Skeletal muscle tissue (tissue), 4 donors: Measurements from ENCODE around the gene LPAR4. TPM values are rescaled to one million over a fixed set of nuclear protein-coding genes. Genes with fewer than 3 reads are reported as not detected.

ENCODE experiments used
- H3K27ac ChIP-seq: one replicate; pipeline ENCODE4 v1.7.0; 2013; ENCODE audit warnings: mild to moderate bottlenecking, low read depth, low read length, inconsistent platforms
- H3K27me3 ChIP-seq, 3 donors: one replicate each; pipeline ENCODE4 v1.7.0; 2013; ENCODE audit warnings: low read length in 3 of 3; ENCODE audit not compliant: control insufficient read depth in 3 of 3, insufficient read depth in 3 of 3
- H3K36me3 ChIP-seq, 3 donors: one replicate each; pipeline ENCODE4 v1.7.0; 2013; ENCODE audit warnings: low read length in 3 of 3; ENCODE audit not compliant: control insufficient read depth in 3 of 3, insufficient read depth in 3 of 3
- H3K4me1 ChIP-seq, 3 donors: one replicate each; pipeline ENCODE4 v1.7.0; 2013; ENCODE audit warnings: low read length in 3 of 3, mild to moderate bottlenecking in 3 of 3; ENCODE audit not compliant: control insufficient read depth in 3 of 3, insufficient read depth in 3 of 3
- H3K4me3 ChIP-seq, 3 donors: one replicate each; pipeline ENCODE4 v1.7.0; 2013; ENCODE audit warnings: low read length in 3 of 3
- H3K9ac ChIP-seq, 3 donors: one replicate each; pipeline ENCODE4 v1.7.0; 2013; ENCODE audit warnings: low read length in 3 of 3, mild to moderate bottlenecking in 3 of 3, moderate library complexity in 2 of 3, low read depth in 1 of 3
- H3K9me3 ChIP-seq, 3 donors: one replicate each; pipeline ENCODE4 v1.7.0; 2013; ENCODE audit warnings: low read length in 3 of 3; ENCODE audit not compliant: control insufficient read depth in 3 of 3
- total RNA-seq: library from RNA; depleted of rRNA; stranded (reverse); fragments of >200 nt; gene quantifications from one replicate; pipeline ENCODE4 v1.2.3, GENCODE V29; 2014
- donor health status: Osteomylitis.

The LPAR4 gene, protein sequence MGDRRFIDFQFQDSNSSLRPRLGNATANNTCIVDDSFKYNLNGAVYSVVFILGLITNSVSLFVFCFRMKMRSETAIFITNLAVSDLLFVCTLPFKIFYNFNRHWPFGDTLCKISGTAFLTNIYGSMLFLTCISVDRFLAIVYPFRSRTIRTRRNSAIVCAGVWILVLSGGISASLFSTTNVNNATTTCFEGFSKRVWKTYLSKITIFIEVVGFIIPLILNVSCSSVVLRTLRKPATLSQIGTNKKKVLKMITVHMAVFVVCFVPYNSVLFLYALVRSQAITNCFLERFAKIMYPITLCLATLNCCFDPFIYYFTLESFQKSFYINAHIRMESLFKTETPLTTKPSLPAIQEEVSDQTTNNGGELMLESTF
- 8.9 TPM for total RNA-seq

DNA sequence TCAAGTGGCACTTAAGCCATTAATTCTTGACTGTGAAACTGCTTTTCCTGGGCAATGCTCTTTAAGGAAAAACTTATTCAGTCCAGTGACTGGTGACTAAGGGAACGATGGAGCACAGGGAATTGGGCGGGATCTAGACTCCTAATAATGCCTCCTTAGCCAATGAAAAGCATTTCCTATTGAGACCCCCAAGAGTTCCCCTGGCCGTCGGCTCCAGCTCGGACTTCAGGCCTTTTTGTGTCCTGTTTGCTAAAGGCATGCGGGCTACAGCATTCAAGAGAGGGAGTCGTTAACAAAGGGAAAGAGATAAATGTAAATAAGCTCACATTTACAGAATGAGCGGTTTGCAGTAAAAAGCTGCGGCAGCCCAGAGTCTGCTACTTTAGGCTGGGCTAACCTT lies at the start of gene LPAR4:
Gene LPAR4, plus strand, starts transcription at position 232 of the 400 bp plus-strand sequence. CDS start 7,150 bp downstream, outside the sequence.
- no peaks in the 10 kb centered on the region for H3K4me1 ChIP-seq
- H3K9me3 ChIP-seq = no peaks in the 10 kb centered on the region
- H3K4me3 ChIP-seq = peak within 1 kb of the TSS in 1 of 3 donors; percentile 56
- no peak within 1 kb of the TSS for H3K27ac ChIP-seq
- H3K9ac ChIP-seq = peak within 1 kb of the TSS in 1 of 3 donors; percentile 51
- no peaks in the 10 kb centered on the region for H3K27me3 ChIP-seq
- H3K36me3 ChIP-seq = no peaks in the 10 kb centered on the region

DNA sequence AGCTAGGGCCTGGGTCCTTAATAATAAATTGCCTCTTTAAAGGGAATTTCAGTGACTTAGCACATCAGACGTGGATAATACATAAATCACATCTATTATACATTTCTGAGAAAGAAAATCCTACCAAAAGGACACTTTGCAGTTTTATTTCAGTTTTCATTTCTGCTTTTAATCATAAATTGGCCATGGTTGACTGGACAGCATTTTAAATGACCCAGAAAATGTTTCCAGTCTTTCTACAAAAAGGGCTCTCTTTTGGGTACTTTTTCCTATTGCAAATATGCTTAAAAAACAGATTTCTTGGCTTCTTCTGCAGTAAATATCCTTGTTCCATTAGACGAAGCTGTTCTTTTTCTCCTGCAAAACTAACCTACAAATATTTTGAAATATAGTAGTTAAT lies 41.4 kb upstream of the LPAR4 start:
- no peak overlapping the region for H3K27ac ChIP-seq
- no peaks in the 10 kb centered on the region for H3K9me3 ChIP-seq
- no peak overlapping the region for H3K4me3 ChIP-seq
- H3K9ac ChIP-seq = no peak overlapping the region
- no peaks in the 10 kb centered on the region for H3K27me3 ChIP-seq
- no peaks in the 10 kb centered on the region for H3K4me1 ChIP-seq
- H3K36me3 ChIP-seq = no peaks in the 10 kb centered on the region

DNA sequence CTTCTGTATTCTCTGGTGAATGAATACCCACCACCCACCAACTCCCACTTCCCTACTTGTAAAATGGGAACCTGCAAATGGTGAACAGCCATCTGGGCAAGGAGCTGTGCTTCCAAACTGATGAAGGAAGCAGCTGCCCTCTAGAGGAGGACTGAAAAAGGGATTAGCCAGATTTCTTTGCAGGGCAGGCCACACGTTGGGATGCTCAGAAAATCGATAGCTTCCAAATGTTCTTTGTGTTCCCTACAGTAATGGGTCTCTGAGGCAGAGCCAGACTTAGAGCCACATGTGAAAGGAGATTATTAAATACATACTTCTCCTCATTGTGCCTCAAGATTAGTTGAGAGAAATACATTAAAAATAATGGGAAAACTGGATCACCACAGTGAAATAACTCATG lies 39.3 kb upstream of the LPAR4 start:
- Histone ChIP-seq H3K36me3 (no peaks in the 10 kb centered on the region), H3K9me3 (no peaks in the 10 kb centered on the region), H3K27me3 (no peaks in the 10 kb centered on the region), H3K9ac (no peak overlapping the region), H3K4me1 (no peaks in the 10 kb centered on the region), H3K27ac (no peak overlapping the region), H3K4me3 (no peak overlapping the region)

DNA sequence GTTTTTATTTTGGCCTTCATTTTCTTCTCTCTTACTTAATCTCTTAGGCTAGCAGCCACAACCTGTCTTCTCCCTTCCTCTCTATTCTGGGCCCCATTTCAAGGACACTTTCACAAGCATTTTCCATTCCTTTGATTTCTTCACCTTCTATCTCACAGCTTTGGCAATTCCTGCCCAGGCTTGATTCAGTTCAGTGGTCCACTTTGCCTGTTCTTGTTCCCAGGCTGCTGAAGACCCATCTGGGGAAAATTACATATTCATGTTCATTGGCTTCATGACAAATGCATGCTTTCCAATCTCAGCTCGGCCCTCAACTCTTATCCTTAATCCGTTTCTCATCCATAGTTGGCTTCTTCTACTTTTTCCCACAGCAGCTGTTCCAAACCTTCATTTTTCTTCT lies 38.7 kb upstream of the LPAR4 start:
- H3K9me3 ChIP-seq = no peaks in the 10 kb centered on the region
- H3K36me3 ChIP-seq = no peaks in the 10 kb centered on the region
- H3K27ac ChIP-seq = no peak overlapping the region

DNA sequence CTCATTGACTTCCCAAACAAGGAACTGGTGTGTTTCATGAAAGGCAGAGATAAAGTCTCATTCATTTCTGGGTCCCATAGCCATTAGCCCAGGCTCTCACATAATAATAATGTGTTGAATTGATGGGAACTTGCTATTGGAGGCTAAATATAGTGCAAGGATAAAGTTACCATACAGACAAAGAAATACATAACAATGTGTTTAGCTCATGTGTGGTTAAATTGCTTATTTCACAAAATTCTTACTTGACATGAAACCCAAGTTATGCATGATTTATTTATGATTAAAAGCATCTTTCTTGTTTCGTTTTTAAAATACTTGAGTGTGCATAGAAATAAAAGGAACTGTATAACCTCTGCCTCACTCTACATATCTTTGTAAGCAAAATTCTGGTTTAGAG lies 37.3 kb upstream of the LPAR4 start:
- H3K9ac ChIP-seq = no peak overlapping the region
- no peak overlapping the region for H3K27ac ChIP-seq
- H3K9me3 ChIP-seq = no peaks in the 10 kb centered on the region
- no peaks in the 10 kb centered on the region for H3K4me1 ChIP-seq
- no peaks in the 10 kb centered on the region for H3K36me3 ChIP-seq
- H3K27me3 ChIP-seq = no peaks in the 10 kb centered on the region
- H3K4me3 ChIP-seq = no peak overlapping the region

More for the DNA sequence above, 38.7 kb upstream of the LPAR4 start:
- Histone ChIP-seq H3K4me3 (no peak overlapping the region), H3K4me1 (no peaks in the 10 kb centered on the region), H3K9ac (no peak overlapping the region), H3K27me3 (no peaks in the 10 kb centered on the region)

DNA sequence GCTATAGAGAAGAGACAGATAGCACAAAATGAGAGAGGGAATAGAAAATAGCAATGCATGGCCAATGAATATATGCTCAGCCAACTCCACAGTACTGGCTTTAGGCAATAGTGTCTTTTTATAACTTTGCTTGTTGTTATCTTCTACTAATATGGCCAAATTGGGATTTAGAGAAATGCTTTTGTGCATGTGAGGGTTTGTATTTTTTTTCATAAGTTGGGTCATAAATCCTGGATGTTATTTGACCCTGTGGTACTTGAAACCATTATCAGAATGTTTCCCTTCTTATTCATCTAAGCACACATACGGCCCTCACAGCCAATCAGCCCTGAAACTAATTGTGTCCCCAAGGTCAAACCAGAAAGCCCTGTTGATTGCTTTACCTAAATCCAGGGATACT lies 35.2 kb upstream of the LPAR4 start:
- H3K36me3 ChIP-seq = no peaks in the 10 kb centered on the region
- H3K4me1 ChIP-seq = no peaks in the 10 kb centered on the region
- no peaks in the 10 kb centered on the region for H3K9me3 ChIP-seq
- H3K4me3 ChIP-seq = no peak overlapping the region
- no peak overlapping the region for H3K27ac ChIP-seq
- no peaks in the 10 kb centered on the region for H3K27me3 ChIP-seq
- no peak overlapping the region for H3K9ac ChIP-seq

DNA sequence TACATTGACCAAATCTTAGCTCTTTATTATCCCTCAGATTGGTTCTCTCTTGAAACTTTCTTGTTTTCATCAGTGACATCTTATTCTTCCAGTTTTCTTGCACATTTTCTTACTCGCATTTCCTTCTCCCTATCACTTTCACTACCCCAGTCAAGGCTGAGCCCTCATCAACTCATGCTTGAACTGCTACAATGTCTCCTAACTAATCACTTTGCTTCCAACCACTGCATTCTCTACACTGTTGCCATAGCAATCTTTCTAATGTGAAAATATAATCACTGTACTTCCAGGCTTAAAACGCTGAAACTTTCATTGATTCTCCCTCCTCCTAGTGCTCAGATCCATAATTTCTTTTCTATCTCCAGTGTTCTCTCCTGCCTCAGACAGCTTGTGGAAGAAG lies 22.2 kb upstream of the LPAR4 start:
- no peaks in the 10 kb centered on the region for H3K9me3 ChIP-seq
- no peak overlapping the region for H3K27ac ChIP-seq
- no peaks in the 10 kb centered on the region for H3K27me3 ChIP-seq
- no peaks in the 10 kb centered on the region for H3K36me3 ChIP-seq
- no peak overlapping the region for H3K9ac ChIP-seq
- H3K4me3 ChIP-seq = no peak overlapping the region
- H3K4me1 ChIP-seq = no peaks in the 10 kb centered on the region

DNA sequence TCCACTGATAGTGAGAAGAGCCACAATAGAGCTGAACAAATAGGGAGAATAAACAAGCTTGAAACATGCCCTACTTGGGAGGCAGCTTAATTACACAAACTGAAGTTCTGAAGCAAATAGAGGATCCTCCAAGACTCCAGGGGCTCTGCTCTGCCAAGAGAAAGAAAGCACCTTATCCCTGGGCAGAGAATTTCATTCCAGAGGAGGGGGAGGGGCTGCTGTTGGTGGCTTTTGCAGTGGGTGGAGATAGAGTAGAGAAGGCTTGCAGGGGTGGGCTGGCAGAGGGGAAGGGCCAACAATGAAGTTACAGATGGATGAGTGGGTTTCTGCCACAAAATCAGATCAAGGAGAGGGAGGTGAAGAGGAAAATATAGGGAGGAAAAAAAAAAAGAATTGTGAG lies 1.0 kb upstream of the LPAR4 start:
- Histone ChIP-seq H3K36me3 (no peaks in the 10 kb centered on the region), H3K27me3 (no peaks in the 10 kb centered on the region), H3K9me3 (no peaks in the 10 kb centered on the region), H3K4me1 (no peaks in the 10 kb centered on the region), H3K4me3 (no peak overlapping the region), H3K9ac (no peak overlapping the region), H3K27ac (no peak overlapping the region)

DNA sequence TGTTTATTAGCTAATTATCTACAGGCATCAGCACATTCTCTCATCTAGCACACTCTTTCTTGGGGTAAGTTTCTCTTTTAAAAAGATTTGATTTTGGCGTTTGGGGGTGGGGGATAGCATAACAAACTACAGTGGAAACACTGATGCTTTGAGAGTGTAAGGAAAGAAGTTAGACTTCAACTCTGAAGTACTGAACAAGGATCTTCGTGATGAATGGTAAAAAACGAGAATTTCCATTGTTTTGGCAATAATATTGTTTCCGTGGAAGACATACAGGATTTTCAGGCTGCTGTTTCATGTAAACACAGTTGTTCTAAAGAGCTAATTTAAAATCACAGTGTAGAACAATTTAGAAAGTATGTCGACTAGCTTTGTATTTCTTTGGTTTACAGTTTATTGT lies 451 bp downstream of the LPAR4 start:
- H3K9ac ChIP-seq = peak overlapping the region in 1 of 3 donors; percentile 51

DNA sequence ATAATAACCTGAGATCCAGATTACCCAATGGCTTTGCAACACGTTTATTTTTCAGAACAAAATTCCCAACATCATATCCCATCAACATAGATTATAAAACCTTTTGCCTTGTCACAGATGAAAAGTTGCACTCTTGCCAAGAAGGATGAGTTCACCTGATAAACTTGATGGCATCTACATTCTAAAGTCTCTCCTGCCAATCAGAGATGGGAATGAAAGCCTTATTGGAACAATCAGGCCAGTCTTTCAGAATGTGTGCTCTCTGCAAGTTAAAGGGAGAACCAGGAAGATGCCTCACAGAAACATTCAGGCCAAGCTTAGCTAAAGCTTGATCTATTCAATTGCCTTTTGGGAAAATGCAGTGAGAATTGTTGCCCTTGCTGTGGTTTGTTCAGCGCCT lies 1.3 kb downstream of the LPAR4 start:
- no peaks in the 10 kb centered on the region for H3K27me3 ChIP-seq
- no peaks in the 10 kb centered on the region for H3K9me3 ChIP-seq
- no peak overlapping the region for H3K27ac ChIP-seq
- H3K36me3 ChIP-seq = no peaks in the 10 kb centered on the region
- no peak overlapping the region for H3K9ac ChIP-seq
- no peaks in the 10 kb centered on the region for H3K4me1 ChIP-seq
- H3K4me3 ChIP-seq = no peak overlapping the region

More for the DNA sequence above, 451 bp downstream of the LPAR4 start:
- Histone ChIP-seq H3K4me1 (no peaks in the 10 kb centered on the region), H3K4me3 (peak overlapping the region in 1 of 3 donors; percentile 54), H3K9me3 (no peaks in the 10 kb centered on the region), H3K27me3 (no peaks in the 10 kb centered on the region), H3K36me3 (no peaks in the 10 kb centered on the region), H3K27ac (no peak overlapping the region)
